EL (cell line): ENCODE measurements around the gene SLFN12L.
A peak's percentile ranks its signal among the peaks of the same experiment; 100 is the strongest.
"Not testable (repeated sequence)": the region's sequence is repeated elsewhere in the genome, so short reads cannot be mapped to it uniquely, and the experiment has no call there.

ENCODE experiments used
- DNase-seq: peaks from one replicate; pipeline ENCODE4 v3.0.0-alpha.2; 2016

SLFN12L gene

DNA sequence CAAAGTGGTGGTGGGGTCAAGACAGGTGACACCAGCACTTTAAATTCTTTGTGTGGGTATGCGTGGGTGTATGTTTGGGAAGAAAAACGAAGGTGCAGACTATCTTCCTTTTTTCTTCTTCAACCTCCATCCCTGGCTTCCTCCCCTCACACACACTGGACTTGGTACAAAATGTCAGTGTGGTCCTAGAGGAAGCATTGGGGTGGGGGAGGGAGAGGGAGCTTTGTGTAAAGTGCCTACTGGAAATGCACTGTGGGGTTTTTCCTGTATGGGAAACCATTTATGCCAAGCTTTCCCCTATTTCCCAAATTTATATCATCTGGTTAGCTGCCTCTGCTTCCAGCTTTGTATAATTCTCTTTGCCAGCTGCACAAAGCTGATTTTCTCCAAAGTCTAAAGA, 44.4 kb downstream of the SLFN12L start:
- no peak for DNase-seq

DNA sequence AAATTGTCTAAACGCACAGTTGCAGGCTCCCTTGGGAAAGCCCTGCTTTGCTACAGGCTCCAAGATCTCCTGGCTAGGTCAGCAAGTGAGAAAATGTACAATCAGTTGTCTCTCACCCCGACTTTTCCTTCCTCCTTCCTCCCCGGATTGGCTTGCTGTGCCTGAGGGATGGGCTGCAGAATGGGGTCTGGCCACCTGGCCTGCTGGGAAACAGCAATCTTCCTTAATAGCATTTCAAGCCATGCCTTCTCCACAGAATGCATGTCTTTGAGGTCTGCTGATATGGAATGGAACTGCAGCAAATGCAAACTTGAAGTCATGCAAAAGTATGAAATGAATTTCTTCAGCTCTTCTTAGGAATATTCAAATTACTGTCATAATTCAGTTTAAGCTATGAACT, 46.1 kb downstream of the SLFN12L start:
- DNase-seq = no peak

DNA sequence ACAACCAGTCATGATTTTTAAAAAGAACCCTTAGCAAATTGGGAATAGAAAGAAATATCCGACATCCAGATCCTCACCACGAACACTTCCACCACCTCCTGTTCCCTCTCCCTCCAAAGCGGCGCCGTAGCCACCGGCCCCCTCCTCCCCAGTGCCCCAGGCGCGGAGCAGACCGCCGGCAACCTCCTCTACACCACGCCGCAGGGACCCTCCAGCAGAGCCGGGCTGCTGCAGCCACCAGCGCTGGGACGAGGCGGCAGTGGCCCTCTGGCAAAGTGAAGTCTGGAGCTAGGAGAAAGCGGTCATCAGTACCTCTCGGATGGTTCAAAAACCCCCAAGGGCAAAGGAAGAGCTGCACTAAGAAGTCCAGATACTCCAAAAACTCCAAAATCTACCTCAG, 47.5 kb downstream of the SLFN12L start:
- no peak for DNase-seq

DNA sequence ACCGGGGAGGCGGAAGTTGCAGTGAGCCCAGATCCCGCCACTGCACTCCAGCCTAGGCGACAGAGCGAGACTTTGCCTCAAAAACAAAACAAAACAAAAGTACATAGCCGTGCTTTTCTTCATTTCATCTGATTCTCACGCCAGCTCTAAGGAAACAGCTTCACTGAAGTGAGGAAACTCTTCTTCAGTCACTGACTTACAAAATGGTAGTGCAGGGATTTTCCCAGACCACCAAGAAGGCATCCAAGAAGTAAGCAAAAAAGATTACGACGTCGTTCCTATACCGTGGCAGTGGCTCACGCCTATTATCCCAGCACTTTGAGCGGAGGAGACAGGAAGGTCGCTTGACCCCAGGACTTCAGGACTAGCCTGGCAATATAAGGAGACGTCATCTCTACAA, 48.5 kb downstream of the SLFN12L start:
- DNase-seq = no peak

DNA sequence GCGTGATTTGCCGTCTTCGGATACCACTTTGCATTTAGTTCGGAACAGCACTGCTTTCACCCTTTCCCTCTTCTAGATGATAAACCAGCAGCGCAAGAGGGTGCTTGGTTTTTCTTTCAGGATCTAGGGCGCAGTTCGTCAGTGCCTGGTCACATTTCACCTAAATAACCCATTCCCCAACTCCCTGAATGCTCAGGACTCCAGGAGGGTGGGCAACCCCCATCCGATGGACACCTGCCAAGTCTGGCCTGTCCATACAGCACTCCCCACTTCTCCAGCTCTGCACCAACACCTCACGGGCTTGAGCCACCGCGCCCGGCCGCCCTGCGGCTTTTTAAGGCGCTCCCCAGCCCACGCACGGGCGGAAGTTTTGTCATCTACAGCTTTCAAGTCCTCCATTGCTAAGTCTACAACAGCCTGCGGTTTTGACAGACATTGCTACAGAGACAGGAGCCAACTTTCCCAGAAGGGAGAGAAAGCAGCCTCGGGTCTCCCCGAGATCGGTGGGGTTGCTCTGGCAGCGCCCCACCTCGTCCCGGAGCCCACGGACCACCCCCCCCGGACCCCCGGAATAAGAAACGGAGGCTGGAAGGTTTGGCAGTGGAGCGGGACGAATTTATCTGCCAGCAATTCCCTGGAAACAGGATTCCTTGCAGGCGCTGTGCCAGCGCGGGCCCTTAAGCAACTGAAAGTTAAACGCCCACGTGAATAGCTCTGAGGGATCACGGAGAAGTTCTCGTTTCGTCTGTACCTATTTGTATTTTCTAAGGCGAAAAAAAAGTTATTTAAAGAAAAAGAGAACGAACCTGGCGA, 50.4 kb downstream of the SLFN12L start:
- DNase-seq = peak; percentile 69

DNA sequence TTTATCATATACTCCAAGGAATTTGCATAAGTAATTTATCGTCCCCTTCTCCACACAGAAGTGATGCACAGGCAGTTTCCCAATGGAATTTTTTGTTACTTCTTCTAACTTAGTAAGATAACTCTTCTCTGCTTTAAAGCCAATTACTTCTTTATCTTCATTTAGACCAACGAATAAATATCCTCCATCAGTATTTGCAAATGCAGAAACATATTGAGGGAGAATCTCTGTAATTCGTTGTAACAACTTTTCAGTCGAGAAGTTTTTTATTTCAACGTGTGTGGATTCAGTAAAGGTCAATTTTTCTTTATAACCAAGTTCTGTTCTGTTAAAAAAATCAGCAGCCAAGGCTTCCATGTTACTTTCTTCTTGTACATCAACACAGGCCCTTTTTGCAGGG, 58.2 kb downstream of the SLFN12L start:
- no peak for DNase-seq

DNA sequence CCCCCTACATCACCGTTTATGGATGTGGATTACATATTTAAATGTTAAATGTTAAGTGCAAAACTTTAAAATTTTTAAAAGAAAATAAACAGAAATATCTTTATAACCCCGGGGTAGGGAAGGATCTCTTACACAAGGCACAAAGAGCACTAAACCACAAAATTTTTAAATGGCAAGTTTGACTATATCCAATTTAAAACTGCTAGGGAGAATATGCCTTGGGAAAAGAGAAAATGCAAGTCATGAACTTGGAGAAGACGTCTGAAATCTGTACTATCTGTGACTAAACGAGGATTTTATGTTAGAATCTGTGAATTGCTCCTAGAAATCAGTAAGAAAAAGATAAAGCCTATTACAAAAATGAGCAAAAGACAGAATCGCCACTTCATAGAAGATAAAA, 60.2 kb downstream of the SLFN12L start:
- DNase-seq = no peak

DNA sequence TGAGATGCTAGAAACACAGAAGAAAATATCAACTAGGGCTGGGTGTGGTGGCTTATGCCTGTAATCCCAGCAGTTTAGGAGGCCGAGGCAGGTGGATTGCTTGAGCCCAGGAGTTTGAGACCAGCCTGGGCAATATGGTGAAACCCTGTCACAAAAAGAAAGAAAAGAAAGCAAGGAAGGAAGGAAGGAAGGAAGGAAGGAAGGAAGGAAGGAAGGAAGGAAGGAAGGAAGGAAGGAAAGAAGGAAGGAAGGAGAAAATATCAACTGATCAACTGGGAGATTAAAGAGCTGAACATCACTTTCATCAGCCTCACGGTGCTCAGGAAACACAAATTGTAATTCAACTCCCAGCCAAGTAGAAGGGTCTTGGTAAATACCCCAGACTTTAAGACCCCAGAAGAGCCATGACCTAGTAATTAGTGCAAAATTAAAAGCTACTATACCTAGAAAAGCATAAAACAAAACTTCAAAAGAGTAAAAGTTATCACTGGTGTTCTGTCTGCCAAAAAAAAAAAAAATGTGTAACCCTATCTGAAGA, 61.1 kb downstream of the SLFN12L start:
- no peak for DNase-seq

DNA sequence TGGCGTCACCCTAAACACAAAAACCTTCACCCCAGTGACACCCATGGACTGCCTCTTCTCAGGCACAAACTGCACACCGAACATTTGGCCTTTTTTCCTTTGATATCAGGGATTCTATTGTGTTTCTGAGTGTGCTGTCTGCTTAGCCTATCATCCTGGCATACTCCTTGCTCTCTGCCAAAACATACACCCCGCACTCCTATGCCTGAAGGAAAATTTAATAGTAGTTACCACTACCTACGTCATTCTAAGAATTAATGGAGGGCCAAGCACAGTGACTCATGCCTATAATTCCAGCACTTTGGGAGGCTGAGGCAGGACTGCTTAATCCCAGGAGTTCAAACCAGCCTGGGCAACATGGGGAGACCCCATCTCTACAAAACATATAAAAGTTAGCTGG, 69.0 kb downstream of the SLFN12L start:
- DNase-seq = no peak

DNA sequence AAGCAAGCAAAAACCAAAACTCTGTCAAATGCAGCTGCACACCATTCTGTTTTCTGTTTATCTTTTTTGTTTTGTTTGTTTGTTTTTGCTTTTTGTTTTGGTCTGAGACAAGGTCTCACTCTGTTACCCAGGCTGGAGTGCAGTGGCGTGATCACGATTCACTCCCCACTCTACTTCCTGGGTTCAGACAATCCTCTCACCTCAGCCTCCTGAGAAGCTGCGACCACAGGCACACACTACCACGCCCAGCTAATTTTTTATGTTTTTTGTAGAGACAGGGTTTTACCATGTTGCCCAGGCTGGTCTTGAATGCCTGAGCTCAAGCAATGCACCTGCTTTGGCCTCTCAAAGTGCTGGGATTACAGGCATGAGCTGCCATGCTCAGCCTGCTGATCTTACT, 69.7 kb downstream of the SLFN12L start:
- DNase-seq = no peak

DNA sequence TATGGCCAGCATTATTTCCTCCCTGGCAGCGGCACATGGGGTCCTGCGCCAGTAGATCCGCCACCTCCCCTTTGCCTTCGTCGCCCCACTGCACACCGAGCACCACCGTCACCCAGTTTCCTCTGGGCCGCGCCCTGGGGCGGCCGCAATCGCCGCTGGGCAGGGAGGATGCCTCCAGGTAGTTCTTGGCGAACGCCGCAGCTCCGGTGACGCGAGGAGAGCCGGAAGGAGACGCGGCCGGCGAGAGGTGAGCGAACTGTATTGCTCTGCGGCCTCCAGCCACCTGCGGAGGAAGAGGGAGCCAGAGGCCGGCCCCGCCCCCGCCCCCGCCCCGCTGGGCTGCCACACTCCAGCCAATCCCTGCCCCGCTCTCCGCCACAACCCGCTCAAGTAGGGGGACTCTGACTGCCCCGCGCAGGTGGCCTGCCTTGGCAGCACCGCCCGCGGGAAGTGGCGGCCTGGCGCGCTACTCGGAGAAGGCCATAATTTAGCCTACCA, 77.1 kb downstream of the SLFN12L start:
- no peak for DNase-seq

DNA sequence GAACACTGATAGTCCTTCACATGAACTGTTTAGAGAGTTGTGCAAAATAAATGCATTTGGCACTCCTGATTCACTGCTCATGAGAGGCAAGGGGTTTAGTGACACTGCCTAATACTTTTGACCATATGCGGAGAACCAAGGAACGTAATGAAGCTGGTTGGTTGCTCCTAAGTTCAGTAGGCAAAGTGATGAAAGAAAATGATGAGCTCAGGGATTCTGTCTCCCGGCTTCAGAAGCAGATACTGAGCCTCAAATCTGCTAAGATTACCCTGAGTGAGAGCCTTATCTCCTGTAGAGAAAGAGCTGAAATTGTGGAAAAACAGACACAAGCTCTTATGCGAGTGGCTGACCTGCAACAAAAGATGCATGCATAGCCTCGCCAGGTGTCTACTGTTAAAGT, 83.4 kb downstream of the SLFN12L start:
- DNase-seq = not testable (repeated sequence)

DNA sequence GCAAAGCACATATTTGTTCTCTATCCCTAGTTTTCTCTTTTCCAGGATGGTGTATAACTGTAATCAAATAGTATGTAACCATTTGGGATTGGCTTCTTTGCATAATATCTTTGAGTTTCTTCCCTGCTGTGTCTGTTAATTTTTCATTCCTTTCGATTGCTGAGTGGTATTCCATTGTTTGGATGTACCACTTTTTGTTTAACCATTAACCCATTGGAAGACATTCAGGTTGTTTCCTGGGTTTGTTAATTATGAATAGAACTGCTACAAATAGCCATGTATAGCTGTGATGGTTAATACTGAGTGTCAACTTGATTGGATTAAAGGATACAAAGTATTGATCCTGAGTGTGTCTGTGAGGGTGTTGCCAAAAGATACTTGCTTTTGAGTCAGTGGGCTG, 84.3 kb downstream of the SLFN12L start:
- no peak for DNase-seq

DNA sequence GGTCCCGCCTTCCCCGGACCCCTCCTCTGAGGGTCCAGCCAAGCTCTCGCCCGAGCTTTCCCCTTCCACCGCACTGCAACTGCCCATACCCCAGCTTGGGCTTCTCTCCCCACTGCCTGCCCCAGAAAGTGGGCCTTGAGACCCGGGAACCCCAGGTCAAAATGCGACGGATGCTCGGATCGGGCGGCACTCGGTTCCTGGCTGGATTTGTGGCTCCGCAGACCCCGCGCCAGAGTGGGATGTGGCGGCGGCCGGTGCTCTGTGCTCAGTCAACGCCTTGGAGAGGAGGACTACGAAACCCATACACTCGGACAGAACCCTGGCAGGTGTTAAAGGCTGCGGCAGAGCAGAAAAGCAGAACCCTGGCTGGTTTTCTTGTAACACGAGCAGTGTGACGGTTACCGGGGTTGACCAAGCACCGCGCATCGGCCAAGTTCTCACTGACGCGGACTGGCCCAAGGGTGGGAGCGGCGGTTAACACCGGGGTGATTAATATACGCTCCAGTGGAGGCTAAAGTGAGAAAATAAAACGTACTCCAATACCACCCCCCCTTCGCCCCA, 88.0 kb downstream of the SLFN12L start:
- peak; percentile 8 for DNase-seq

DNA sequence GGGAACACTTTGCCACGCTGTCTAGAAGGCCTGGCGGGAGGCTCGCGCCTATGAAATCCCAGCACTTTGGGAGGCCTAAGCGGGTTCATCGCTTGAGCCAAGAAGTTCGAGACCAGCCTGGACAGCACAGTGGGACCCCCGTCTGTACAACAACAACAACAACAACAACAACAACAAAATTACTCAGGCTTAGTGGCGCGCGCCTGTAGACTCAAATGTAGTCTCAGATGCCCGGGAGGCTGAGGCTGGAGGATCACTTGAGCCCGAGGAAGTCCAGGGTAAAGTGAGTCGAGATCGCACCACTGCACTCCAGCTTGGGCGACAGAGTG, 88.6 kb downstream of the SLFN12L start:
- no peak for DNase-seq

DNA sequence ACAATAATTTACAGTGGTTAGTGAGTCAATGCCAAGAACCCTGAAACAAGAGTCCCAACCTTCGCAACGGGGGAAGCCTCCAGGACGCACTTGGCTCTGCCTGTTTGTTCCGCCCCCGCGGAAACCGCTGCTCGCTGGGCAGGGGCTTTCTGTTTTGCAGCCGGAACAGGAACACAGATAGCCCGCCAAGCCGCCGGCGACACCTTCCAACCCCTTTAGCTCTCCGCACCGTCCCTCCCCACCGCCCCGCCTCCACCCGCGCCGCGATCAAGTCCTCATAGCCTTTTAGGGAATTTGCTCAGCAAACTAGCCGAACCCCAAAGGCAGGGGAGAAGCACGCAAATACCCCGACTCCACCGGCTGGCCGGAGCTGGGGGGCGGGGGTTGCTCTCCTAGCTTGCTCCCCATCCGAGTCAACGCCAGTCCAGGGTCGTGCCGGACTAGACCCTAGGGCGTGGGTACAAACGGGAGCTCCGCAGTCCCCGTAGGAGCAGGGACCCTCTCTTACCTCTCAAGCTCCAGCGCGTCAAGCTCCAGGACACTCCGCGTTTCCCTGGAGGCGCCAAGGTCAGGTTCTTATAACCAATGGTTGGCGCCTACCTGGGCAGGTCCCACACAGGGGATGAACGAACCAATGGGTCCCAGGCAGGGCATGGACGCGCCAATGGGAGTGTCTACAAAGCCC, 89.1 kb downstream of the SLFN12L start, which contains the start of gene SLFN13:
Gene SLFN13, minus strand, starts transcription at position 553 of the 685 bp plus-strand sequence. CDS start 3,086 bp downstream, outside the sequence.
- DNase-seq = peak; percentile 85

DNA sequence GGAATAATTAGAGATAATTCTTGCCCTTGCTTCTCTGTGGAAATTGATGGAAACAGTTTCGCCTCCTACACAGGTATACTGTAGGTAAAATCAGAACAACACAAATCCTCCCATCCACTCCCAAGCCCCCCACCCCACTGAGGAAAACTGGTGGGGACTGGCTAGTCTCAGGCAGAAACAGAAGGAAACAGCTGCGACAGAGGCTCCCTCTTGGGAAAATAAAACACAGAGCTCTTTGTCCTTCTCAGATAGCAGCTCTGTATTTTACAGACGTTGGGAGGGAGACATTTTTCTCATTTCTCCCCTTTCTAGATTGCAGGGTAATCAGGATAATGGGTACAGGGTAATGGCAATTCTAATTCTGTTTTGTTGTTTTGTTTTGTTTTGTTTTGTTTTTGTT, 90.0 kb downstream of the SLFN12L start:
- DNase-seq = no peak

DNA sequence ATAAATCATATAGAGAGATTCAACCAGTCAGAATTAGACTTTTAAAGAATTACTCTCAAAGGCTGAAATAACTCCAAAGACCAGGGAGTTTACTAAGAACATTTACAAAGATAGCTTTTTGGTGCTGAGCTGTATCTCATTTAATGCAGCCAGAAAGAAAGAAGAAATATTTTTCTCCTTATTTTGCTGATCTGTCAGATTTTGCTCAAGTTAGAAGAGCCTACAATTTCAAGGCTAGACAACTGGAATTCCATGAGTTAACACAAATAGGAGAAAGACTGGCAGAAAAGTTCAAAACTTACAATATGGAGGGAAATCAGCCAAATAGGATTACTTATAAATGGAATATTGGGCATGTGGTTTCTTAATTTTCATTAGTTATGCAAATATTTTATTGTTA, 99.0 kb downstream of the SLFN12L start:
- DNase-seq = no peak

DNA sequence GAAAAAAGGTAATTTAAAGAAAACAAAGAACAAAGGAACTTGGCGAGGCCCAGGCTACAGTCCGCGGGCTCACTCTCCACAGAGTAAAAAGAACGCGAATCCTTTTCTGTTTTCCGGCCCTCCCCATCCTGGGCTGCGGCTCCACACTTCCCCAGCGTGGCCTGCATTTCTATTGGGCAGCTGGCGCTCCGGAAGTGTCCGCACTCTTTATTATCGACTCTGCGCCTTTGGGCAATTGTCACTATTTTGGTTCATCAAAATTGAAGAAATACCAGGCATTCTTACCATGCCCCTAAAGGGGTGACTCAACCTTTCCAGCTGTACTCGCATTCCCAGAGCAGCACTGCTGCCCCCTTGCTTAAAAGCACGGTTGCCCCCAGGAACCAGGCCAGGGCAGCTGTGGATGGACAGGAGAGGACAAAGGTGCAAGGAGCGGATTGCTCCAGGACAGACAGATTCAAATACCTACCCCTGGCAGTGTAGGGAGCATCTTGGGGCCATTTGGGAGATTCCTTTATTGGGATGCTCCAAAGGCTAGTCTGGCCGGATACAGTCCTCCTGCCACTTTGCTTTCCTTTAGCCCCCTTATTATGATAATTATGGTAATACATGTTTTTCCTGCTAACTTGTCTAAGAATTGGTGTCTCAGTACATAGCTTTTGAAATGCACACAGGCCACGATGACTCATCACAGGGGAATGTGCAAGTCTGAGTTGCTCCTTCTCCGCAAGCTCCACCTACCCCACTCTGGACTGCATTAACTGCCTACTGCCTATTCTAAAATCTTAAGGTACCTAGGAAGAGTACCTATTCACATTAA, 104.2 kb downstream of the SLFN12L start:
- DNase-seq = peak; percentile 100

DNA sequence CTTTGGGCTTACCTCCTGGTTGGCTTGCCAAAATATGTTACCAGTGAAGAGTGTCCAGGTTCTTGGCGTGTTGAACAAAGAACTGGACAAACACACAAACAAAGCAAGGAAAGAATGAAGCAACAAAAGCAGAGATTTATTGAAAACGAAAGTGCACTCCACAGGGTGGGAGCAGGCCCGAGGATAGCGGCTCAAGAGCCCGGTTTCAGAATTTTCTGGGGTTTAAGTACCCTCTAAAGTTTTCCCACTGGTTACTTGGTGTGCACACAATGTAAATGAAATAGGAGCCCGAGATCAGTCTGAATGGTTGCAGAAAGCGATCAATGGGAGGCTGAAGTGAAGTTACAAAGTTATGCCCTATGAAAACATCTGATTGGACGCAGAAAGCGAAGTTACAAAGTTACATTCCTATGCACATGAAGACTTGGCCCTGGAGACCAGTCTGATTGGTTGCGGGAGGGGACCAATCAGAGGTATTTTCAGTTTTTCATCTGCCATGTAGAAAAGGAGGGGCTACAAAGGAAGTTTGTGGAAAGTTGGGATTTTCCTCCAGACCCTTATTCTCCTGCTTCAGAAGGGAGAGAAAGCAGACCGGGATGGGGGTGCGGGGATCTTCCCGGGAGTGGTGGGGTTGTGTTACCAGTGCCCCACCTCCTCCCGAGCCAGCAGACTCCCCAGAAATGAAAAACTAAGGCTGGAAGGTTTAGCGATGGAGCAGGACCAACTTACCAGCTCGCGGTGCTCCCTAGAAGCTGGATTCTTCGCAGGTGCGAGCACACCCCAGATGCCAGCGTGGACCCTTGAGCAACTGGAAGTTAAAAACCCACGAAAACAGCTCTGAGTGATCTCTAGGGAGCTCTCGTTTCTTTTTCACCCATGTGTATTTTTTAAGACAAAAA, 105.1 kb downstream of the SLFN12L start, which contains the start of gene SLFN12:
Gene SLFN12, minus strand, starts transcription at position 325 of the 899 bp plus-strand sequence. CDS start 9,472 bp downstream, outside the sequence.
- peak; percentile 97 for DNase-seq

DNA sequence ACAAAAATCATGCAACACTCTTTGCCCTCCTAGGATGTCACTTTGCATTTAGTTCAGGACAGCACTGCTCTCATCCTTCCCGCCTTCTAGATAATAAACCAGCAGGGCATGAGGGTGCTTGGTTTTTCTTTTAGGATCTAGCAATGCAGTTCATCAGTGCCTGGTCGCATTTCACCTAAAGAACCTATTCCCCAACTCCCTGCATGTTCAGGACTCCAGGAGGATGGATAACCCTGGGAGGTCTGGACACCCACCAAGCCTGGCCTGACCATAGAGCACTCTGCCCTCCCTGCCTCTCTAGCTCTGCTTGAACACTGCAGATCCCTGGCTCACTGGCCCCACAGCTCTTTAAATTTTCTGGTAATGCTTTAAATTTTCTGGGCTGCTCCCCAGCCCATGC, 107.8 kb downstream of the SLFN12L start:
- no peak for DNase-seq

DNA sequence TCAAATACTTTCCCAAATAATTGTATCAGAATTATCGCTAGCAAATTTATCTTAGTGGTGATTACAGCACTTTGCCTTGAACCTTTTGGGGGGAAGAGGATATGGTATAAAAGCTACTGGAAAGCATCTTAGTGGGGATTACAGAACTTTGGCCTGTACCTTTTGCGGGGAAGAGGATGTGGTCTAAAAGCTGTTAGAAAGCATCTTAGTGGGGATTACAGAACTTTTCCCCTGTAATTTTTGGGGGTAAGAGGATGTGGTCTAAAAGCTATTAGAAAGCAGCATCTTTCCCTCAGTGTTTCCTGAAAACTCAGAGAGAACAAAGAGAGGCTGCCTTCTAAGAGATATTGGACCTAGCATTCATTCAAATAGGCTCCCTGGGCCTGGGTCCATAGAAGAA, 109.2 kb downstream of the SLFN12L start:
- DNase-seq = no peak
